T-helper 9 cell (primary cell): ENCODE measurements around the gene CTBS.

Experiments used
- DNase-seq: peaks from one replicate; pipeline ENCODE4 v3.0.0-alpha.2; 2020

Gene CTBS

DNA sequence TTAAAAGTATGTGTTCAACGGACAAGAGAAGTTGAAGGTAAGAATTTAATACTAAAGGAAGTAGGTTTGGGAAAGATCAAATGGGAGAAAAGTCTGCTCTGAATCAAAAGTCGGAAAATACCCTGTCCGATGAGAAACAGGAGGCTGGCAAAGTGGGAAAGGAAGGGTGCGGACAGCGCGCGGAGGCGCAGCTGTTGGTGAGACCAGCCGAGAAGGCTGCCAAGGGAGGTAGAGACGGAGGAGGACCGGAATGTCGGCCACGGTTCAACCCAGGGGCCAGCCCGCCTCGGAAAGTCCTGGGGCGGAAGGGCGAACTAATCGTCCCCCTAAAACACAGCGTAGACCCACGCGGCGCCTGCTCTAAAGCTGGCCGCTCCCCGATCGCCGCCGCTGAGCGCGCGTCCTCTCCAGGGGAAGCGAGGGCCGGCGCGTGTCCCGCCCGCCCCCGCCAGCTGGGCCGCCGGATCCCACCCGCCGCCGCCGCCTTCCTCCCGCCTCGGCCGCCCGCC lies 68.7 kb downstream of the CTBS start:
- no peak for DNase-seq

DNA sequence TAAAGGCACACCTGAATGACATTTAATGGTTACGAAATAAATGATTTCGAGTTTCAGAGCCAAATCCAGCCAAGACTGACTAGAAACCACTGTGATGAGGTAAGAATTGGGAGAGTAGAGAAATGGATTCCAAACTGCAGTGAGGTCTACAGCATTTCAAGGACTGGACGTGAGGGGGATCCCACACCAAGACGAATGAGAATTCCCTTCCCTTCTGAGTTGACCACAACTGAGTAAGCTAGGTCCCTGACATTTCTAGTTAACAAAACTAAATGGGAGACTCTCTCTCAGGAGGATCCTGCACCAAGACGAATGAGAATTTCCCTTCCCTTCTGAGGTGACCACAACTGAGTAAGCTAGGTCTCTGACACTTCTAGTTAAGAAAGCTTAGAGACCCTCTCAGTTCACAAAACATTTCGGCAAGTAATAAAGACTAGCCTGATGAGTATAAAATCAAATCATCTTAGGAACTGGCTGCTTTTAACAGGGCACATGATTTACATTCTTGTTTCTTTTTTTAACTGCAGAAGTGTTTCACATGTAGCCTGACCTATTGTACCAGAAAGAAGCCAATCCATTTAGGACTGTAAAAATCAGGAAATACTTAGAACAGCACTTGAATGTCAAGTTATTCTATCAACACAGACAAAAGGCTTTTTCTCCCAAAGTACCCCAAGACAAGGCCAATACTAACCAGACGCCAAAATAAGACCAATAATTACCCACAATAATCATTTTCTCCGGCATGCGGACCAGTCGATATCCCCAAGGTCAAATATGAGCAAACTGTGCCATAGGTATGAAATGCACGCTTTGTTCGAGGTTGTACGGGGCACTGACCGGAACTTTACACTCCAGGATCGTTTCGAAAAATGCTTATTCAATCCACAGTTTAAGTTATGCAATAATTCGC lies 69.4 kb downstream of the CTBS start:
- no peak for DNase-seq

DNA sequence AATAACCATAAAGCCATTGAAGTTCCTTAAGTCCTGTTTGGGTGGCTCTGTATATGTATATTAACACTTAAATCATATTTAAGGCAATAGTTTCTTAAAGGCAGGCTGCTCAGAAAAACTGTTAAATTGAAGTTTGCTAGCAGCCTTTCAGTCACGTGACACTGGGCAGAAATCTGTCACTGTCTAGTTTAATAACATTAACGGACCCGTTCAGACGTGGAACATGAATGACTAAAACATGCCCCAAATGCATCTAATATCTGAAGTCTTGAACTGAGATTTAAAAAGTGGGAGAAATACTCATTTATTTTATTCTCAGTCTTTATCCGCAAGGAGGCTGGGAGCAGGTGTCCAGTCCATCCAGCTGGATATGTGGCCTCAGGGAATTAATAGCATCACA lies 71.3 kb downstream of the CTBS start:
- no peak for DNase-seq
